ENCODE results near the gene CTU2. TPM values are rescaled to one million over a fixed set of nuclear protein-coding genes. Genes with fewer than 3 reads are reported as not detected.

The CTU2 gene
- total RNA-seq, 1 donor from 2014 or later, result 27.1 TPM

DNA sequence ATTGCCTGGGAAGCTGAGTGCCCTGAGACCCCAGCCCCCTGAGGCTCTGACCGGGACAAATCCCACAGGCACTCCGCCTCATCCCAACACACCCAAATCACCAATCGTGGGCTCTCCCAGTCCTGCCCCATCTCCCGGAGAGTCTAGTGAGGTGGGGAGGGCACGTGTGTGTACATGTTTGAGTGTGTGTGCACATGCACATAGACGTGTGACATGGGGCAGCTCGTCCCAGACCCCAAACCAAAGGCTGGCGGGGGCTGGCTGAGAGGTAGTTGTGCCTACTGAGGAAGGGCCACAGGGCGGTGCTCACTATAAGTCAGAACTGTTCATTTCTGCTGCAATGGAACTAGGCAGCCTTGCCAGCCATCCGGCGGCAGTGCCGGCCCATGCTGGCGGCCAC, 28.6 kb upstream of the CTU2 start:
- no peak overlapping the region for H3K4me3 Mint-ChIP-seq
- TF ChIP-seq CTCF (conservative IDR thresholded peaks at IDR 0.05), result no peak
- H3K4me1 Mint-ChIP-seq (ENCODE audit: unreplicated experiment), result no peaks in the 10 kb centered on the region
- H3K27ac Mint-ChIP-seq, result no peak overlapping the region
- no peaks in the 10 kb centered on the region for H3K36me3 Mint-ChIP-seq
- no peak for DNase-seq (ENCODE audit: extremely low spot score, unreplicated experiment)
- H3K9me3 Mint-ChIP-seq, result no peaks in the 10 kb centered on the region
- peaks cover 11% of the 10 kb centered on the region for H3K27me3 Mint-ChIP-seq

DNA sequence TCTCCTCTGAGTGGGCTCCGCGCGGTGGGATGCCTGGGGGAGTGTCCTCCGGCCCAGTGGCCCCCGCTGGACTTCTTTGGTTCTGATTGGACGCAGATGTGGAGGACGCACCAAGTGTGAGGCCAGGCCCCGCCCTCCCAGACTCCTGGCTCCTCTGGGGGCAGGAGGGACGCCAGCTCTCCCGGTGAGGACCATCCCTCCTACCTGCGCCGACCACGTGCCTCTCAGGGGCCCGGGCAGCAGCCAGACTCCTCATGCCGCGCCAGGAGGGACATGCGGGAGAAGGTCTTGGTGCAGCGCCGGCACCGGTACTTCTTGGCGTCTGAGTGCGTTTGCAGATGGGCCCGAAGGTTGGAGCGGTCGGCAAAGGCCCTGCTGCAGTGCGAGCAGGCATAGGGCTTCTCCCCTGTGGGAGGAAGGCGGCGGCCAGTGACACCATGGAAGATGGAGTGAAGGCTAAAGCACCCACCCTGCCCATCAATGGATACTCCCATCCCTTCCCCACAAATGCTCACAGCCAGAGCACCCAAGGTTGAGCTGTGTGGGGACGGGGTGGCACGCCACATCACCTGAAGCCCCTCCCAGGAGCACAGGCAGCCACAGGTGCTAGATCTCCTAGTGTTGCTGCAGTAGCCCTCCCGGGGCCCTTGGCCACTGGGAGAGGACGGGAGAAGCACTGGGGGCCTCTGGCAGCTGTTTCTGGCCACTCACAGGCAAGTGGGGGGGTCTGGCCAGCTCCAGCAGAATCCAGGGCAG, 27.9 kb upstream of the CTU2 start:
- no peak for TF ChIP-seq CTCF (conservative IDR thresholded peaks at IDR 0.05)
- Mint-ChIP-seq H3K9me3 (no peaks in the 10 kb centered on the region), H3K4me1 (ENCODE audit: unreplicated experiment) (no peaks in the 10 kb centered on the region), H3K27me3 (peaks cover 11% of the 10 kb centered on the region), H3K27ac (no peak overlapping the region), H3K36me3 (no peaks in the 10 kb centered on the region), H3K4me3 (no peak overlapping the region)
- no peak for DNase-seq (ENCODE audit: extremely low spot score, unreplicated experiment)

- no peak for TF ChIP-seq CTCF (conservative IDR thresholded peaks at IDR 0.05)
- peaks cover 30% of the 10 kb centered on the region for H3K27me3 Mint-ChIP-seq
- no peaks in the 10 kb centered on the region for H3K4me1 Mint-ChIP-seq (ENCODE audit: unreplicated experiment)
- DNase-seq (ENCODE audit: extremely low spot score, unreplicated experiment), result no peak
- no peaks in the 10 kb centered on the region for H3K9me3 Mint-ChIP-seq
- no peak overlapping the region for H3K27ac Mint-ChIP-seq
- no peaks in the 10 kb centered on the region for H3K36me3 Mint-ChIP-seq
- H3K4me3 Mint-ChIP-seq, result no peak overlapping the region
These were observed 25.7 kb upstream of the CTU2 start for GRCh38 chr16:88680554-88681083.

- peaks cover 30% of the 10 kb centered on the region for H3K27me3 Mint-ChIP-seq
- no peak overlapping the region for H3K27ac Mint-ChIP-seq
- peak; percentile 46 for TF ChIP-seq CTCF (conservative IDR thresholded peaks at IDR 0.05)
- no peak for DNase-seq (ENCODE audit: extremely low spot score, unreplicated experiment)
- no peaks in the 10 kb centered on the region for H3K4me1 Mint-ChIP-seq (ENCODE audit: unreplicated experiment)
- no peaks in the 10 kb centered on the region for H3K9me3 Mint-ChIP-seq
- H3K4me3 Mint-ChIP-seq, result no peak overlapping the region
- H3K36me3 Mint-ChIP-seq, result no peaks in the 10 kb centered on the region
These were observed 25.1 kb upstream of the CTU2 start for GRCh38 chr16:88681084-88681680.

- H3K27ac Mint-ChIP-seq, result no peak overlapping the region
- DNase-seq (ENCODE audit: extremely low spot score, unreplicated experiment), result no peak
- no peaks in the 10 kb centered on the region for H3K9me3 Mint-ChIP-seq
- no peaks in the 10 kb centered on the region for H3K36me3 Mint-ChIP-seq
- no peak for TF ChIP-seq CTCF (conservative IDR thresholded peaks at IDR 0.05)
- H3K4me1 Mint-ChIP-seq (ENCODE audit: unreplicated experiment), result no peaks in the 10 kb centered on the region
- no peak overlapping the region for H3K4me3 Mint-ChIP-seq
- H3K27me3 Mint-ChIP-seq, result peaks cover 30% of the 10 kb centered on the region
These were observed 24.4 kb upstream of the CTU2 start for GRCh38 chr16:88681709-88682451.
